SK-N-SH (cell line): Measurements from ENCODE around the gene CDH23. TPM values are rescaled to one million over a fixed set of nuclear protein-coding genes. Genes with fewer than 3 reads are reported as not detected.

ENCODE experiments used
- CTCF ChIA-PET: fragments of 300-600, 350-600 bp; formaldehyde crosslinking; extraction: SDS; loops from one replicate; lab custom pipeline; 2021; lab: Yijun Ruan, JAX
- POLR2A ChIA-PET: fragments of 350-600 bp; sonication (Branson Sonifier 250); formaldehyde crosslinking; extraction: SDS; loops from one replicate; lab custom pipeline; 2020; ENCODE audit warnings: antibody characterized with exemption, inconsistent platforms; lab: Yijun Ruan, JAX
- DNase-seq: peaks from one replicate; pipeline ENCODE4 v3.0.0; 2012
- H2AFZ ChIP-seq: fragments of 200-600 bp; sonication (generic); 2 replicates; pipeline ENCODE4 v1.8.1; 2016; ENCODE audit warnings: antibody characterized with exemption, mild to moderate bottlenecking, low read depth
- H3F3A ChIP-seq: fragments of 200-600 bp; sonication (generic); replicated peaks from 2 replicates; pipeline ENCODE3; 2016; ENCODE audit warnings: antibody characterized with exemption, mild to moderate bottlenecking; ENCODE audit not compliant: insufficient read depth
- H3K27ac ChIP-seq, 2 experiments: fragments of 200-500 bp in 1 of 2; fragments of 200-600 bp in 1 of 2; sonication (Bioruptor generic) in 1 of 2; sonication (generic), shearing (Covaris generic) in 1 of 2; 2 replicates each; pipeline versions ENCODE4 v1.5.1 to v1.6.1; 2014 to 2016; ENCODE audit warnings: low read depth in 2 of 2, inconsistent platforms in 1 of 2, low read length in 1 of 2, mild to moderate bottlenecking in 1 of 2, mixed read lengths in 1 of 2
- H3K27me3 ChIP-seq: fragments of 200-600 bp; sonication (generic), shearing (Covaris generic); 2 replicates; pipeline ENCODE4 v1.6.1; 2016; ENCODE audit warnings: mixed run types; ENCODE audit not compliant: insufficient read depth
- H3K36me3 ChIP-seq, 2 experiments: fragments of 200-500 bp in 1 of 2; fragments of 200-600 bp in 1 of 2; sonication (Bioruptor generic) in 1 of 2; sonication (generic) in 1 of 2; replicated peaks in 1 of 2; 2 replicates each; pipeline versions ENCODE3 to v1.5.1; 2014 to 2016; ENCODE audit warnings: low read length in 1 of 2, mild to moderate bottlenecking in 1 of 2; ENCODE audit not compliant: insufficient read depth in 2 of 2, control insufficient read depth in 1 of 2
- H3K4me1 ChIP-seq, 2 experiments: fragments of 200-500 bp in 1 of 2; fragments of 200-600 bp in 1 of 2; sonication (Bioruptor generic) in 1 of 2; sonication (generic), shearing (Covaris generic) in 1 of 2; 2 replicates each; pipeline versions ENCODE4 v1.5.1 to v1.6.1; 2014 to 2016; ENCODE audit warnings: low read depth in 1 of 2, low read length in 1 of 2, mixed run types in 1 of 2; ENCODE audit not compliant: insufficient read depth in 2 of 2, control insufficient read depth in 1 of 2
- H3K4me2 ChIP-seq: fragments of 200-600 bp; sonication (generic), shearing (Covaris generic); 2 replicates; pipeline ENCODE4 v1.6.1; 2017; ENCODE audit warnings: mixed run types
- H3K4me3 ChIP-seq, 2 experiments: fragments of 200-500 bp in 1 of 2; fragments of 200-600 bp in 1 of 2; sonication (Bioruptor generic) in 1 of 2; sonication (generic), shearing (Covaris generic) in 1 of 2; 2 replicates each; pipeline versions ENCODE4 v1.5.1 to v1.8.1; 2014 to 2016; ENCODE audit warnings: low read depth in 2 of 2, inconsistent platforms in 1 of 2, low read length in 1 of 2, mild to moderate bottlenecking in 1 of 2, mixed read lengths in 1 of 2, moderate library complexity in 1 of 2
- H3K79me2 ChIP-seq: fragments of 200-600 bp; sonication (generic); 2 replicates; pipeline ENCODE4 v1.8.1; 2017; ENCODE audit warnings: mild to moderate bottlenecking; ENCODE audit not compliant: insufficient read depth
- H3K9ac ChIP-seq: fragments of 200-600 bp; sonication (generic); 2 replicates; pipeline ENCODE4 v1.6.1; 2017; ENCODE audit warnings: mixed run types
- H3K9me2 ChIP-seq: fragments of 200-600 bp; sonication (generic); 2 replicates; pipeline ENCODE4 v1.6.1; 2017; ENCODE audit warnings: mixed run types
- H3K9me3 ChIP-seq: fragments of 200-600 bp; sonication (generic); 2 replicates; pipeline ENCODE4 v1.6.1; 2017; ENCODE audit warnings: mixed run types, mild to moderate bottlenecking, moderate library complexity
- H4K20me1 ChIP-seq: fragments of 200-600 bp; sonication (generic); 2 replicates; pipeline ENCODE4 v1.6.1; 2017; ENCODE audit warnings: mild to moderate bottlenecking, mixed run types; ENCODE audit not compliant: insufficient read depth
- CHD2 ChIP-seq: fragments of 150-350 bp; IDR thresholded peaks from 2 replicates; pipeline ENCODE4 v1.6.1; 2018; ENCODE audit warnings: low read length; ENCODE audit not compliant: partially characterized antibody
- CTCF ChIP-seq: fragments of 200-600 bp; sonication (generic); IDR thresholded peaks from 2 replicates; pipeline ENCODE4 v1.6.1; 2017; ENCODE audit warnings: antibody characterized with exemption, mild to moderate bottlenecking, moderate library complexity
- EZH2phosphoT487 ChIP-seq: fragments of 200-600 bp; sonication (generic); IDR thresholded peaks from 2 replicates; pipeline ENCODE4 v1.6.1; 2017; ENCODE audit warnings: low read depth, mixed run types, mild to moderate bottlenecking, antibody characterized with exemption, moderate library complexity, borderline replicate concordance
- FOSL2 ChIP-seq: IDR thresholded peaks from 2 replicates; pipeline ENCODE4 v1.4.0; 2012; ENCODE audit warnings: low read depth, mild to moderate bottlenecking, moderate library complexity, borderline replicate concordance
- FOXJ3 ChIP-seq: sonication (generic); formaldehyde crosslinking; IDR thresholded peaks from 2 replicates; pipeline ENCODE4 v1.5.1; 2020; ENCODE audit warnings: mild to moderate bottlenecking, missing genetic modification reagents
- FOXM1 ChIP-seq: IDR thresholded peaks from 2 replicates; pipeline ENCODE4 v1.4.0; 2012; ENCODE audit warnings: low read depth, mild to moderate bottlenecking
- GABPA ChIP-seq: IDR thresholded peaks from 2 replicates; pipeline ENCODE4 v1.4.0; 2012; ENCODE audit warnings: low read depth, mild to moderate bottlenecking
- GATA2 ChIP-seq: sonication (generic); formaldehyde crosslinking; IDR thresholded peaks from 2 replicates; pipeline ENCODE4 v1.5.0; 2020; ENCODE audit warnings: mild to moderate bottlenecking, missing genetic modification reagents
- JUND ChIP-seq: IDR thresholded peaks from 2 replicates; pipeline ENCODE4 v1.4.0; 2012
- MEF2A ChIP-seq: IDR thresholded peaks from 2 replicates; pipeline ENCODE4 v1.4.0; 2012; ENCODE audit warnings: low read depth, borderline replicate concordance
- MXI1 ChIP-seq: IDR thresholded peaks from 2 replicates; pipeline ENCODE4 v1.6.1; 2012; ENCODE audit warnings: mild to moderate bottlenecking, low read depth, low read length, improper control_type of control experiment
- NFIC ChIP-seq: IDR thresholded peaks from 2 replicates; pipeline ENCODE4 v1.4.0; 2012; ENCODE audit warnings: borderline replicate concordance
- POLR2AphosphoS5 ChIP-seq: IDR thresholded peaks from 2 replicates; pipeline ENCODE4 v1.6.1; 2012; ENCODE audit warnings: low read depth, low read length
- REST ChIP-seq: IDR thresholded peaks from 2 replicates; pipeline ENCODE4 v1.6.1; 2012; ENCODE audit warnings: mild to moderate bottlenecking, low read depth, low read length, moderate library complexity
- SIN3A ChIP-seq: IDR thresholded peaks from 2 replicates; pipeline ENCODE4 v1.6.1; 2012; ENCODE audit warnings: low read depth, mild to moderate bottlenecking, low read length, moderate library complexity, borderline replicate concordance
- TAF1 ChIP-seq: IDR thresholded peaks from 2 replicates; pipeline ENCODE4 v1.6.1; 2012; ENCODE audit warnings: low read depth, mild to moderate bottlenecking, low read length, moderate library complexity, borderline replicate concordance
- YY1 ChIP-seq: IDR thresholded peaks from 2 replicates; pipeline ENCODE4 v1.4.0; 2012; ENCODE audit warnings: low read depth, mild to moderate bottlenecking
- ZBTB33 ChIP-seq: IDR thresholded peaks from 2 replicates; pipeline ENCODE4 v1.4.0; 2012; ENCODE audit warnings: low read depth, borderline replicate concordance
- WGBS: methylation state at CpG from one replicate; pipeline ENCODE4 v1.1.6; 2017; ENCODE audit warnings: low lambda C conversion rate; 5-methylcytosine and 5-hydroxymethylcytosine counted together
- polyA plus RNA-seq, 3 experiments: library from polyadenylated mRNA; depleted of rRNA; stranded (reverse); fragments of >200 nt; gene quantifications; 2 replicates each; pipeline ENCODE4 v1.2.3, GENCODE V29; 2012
- TF ChIP-seq, protein P1 (sequence below): fragments of 150-350 bp; IDR thresholded peaks from 2 replicates; pipeline ENCODE4 v1.6.1; 2016; ENCODE audit warnings: mild to moderate bottlenecking, low read depth, low read length

The CDH23 gene
- polyA plus RNA-seq, 1 of the 3 experiments (the other 2 are of a cell fraction), result 0.03 TPM

DNA sequence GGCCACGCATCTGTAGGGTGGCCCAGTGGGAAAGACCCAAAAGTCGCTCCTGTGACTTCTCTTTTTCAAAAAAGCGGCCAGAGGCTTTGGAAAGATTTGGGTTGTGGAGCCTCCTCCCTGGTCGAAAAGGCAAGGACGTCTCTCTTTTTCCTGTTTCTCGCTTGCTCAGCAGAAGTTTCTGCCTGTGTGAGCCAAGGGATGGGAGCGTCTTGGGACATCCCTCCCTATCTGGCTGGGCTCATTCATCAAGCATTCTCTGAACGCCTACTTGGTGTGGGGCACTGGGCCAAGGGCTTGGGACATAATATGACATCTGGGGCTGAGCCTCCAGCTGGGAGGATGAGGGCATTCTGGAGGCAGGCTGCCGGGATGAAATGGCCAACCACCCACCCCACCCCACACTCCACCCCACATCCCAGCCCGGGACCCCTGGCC lies 201.9 kb downstream of the CDH23 start:
- no peak overlapping the region for H3K4me3 ChIP-seq
- H3K27me3 ChIP-seq, result no peaks in the 10 kb centered on the region; the same call in 1 of the 2 replicates
- H2AFZ ChIP-seq, result no peak overlapping the region
- no peaks in the 10 kb centered on the region for H3K79me2 ChIP-seq
- no peaks in the 10 kb centered on the region for H3K36me3 ChIP-seq
- TF ChIP-seq REST (no peak), POLR2AphosphoS5 (no peak), FOSL2 (no peak), EZH2phosphoT487 (no peak), MXI1 (no peak), FOXM1 (no peak), GATA2 (CRISPR knock-in tag) (no peak), YY1 (no peak), TAF1 (no peak), MEF2A (no peak), NFIC (no peak)
- TF ChIP-seq, all 33 proteins: peak for 0
- H3K9ac ChIP-seq, result no peak overlapping the region
- POLR2A ChIA-PET, result no interaction called here
- no peak for DNase-seq
- WGBS, result 73% methylated on average over 8 of the region's 10 CpGs
- no peaks in the 10 kb centered on the region; a peak in 1 of 4 replicates for H3K4me1 ChIP-seq
- CTCF ChIA-PET, result interaction anchor here (1.3 to 5.4 kb wide), 4 partner anchors 11 to 279 kb away, joined by 3 to 29 read pairs (median 10); partner anchors contain the start of gene SLC29A3
- H3K27ac ChIP-seq, result no peak overlapping the region
- H3F3A ChIP-seq, result no peaks in the 10 kb centered on the region
- H4K20me1 ChIP-seq, result no peaks in the 10 kb centered on the region
- H3K9me2 ChIP-seq, result no peaks in the 10 kb centered on the region
- H3K9me3 ChIP-seq, result no peaks in the 10 kb centered on the region
- no peak overlapping the region for H3K4me2 ChIP-seq

DNA sequence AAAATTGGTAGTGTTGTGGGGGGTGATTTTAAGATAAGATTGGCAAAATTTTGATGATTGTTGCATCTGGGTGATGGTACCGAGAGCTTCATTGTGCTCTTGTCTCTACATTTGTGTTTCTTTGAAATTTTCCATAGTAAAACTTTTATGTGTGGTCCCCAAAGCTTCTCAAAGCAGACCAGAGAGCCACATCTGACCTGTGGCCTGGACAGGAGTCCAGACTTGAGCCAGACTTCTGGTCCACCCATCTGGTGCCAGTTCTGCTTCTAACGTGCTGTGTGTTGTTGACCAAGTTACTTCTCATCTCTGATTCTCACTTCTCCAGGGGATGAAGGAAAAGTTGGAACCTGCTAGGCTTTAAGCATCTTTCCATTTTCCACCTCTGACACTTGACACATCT lies 202.8 kb downstream of the CDH23 start:
- Histone ChIP-seq H3K36me3 (no peaks in the 10 kb centered on the region), H3K4me1 (peaks cover under 1 to 1% of the 10 kb centered on the region in 2 experiments; a peak in 2 of 4 replicates), H3F3A (no peaks in the 10 kb centered on the region), H3K27me3 (no peaks in the 10 kb centered on the region), H3K27ac (no peak overlapping the region), H4K20me1 (no peaks in the 10 kb centered on the region), H3K79me2 (no peaks in the 10 kb centered on the region), H3K9me2 (no peaks in the 10 kb centered on the region), H3K9ac (no peak overlapping the region), H2AFZ (no peak overlapping the region), H3K9me3 (no peaks in the 10 kb centered on the region), H3K4me3 (no peak overlapping the region), H3K4me2 (no peak overlapping the region)
- no peak for DNase-seq
- ChIA-PET POLR2A (no interaction called here), CTCF (interaction anchor here (1.1 to 5.4 kb wide), 3 partner anchors 10 to 286 kb away, joined by 3 to 29 read pairs (median 17); no protein-coding TSS in a partner anchor)
- WGBS, result 91% methylated on average over 2 of the region's 2 CpGs
- TF ChIP-seq FOXJ3 (no peak), EZH2phosphoT487 (no peak), TAF1 (no peak), ZBTB33 (no peak), SIN3A (no peak), JUND (no peak), CHD2 (no peak), FOXM1 (no peak), NFIC (no peak), GABPA (no peak), CTCF (no peak)
- TF ChIP-seq, protein P1, sequence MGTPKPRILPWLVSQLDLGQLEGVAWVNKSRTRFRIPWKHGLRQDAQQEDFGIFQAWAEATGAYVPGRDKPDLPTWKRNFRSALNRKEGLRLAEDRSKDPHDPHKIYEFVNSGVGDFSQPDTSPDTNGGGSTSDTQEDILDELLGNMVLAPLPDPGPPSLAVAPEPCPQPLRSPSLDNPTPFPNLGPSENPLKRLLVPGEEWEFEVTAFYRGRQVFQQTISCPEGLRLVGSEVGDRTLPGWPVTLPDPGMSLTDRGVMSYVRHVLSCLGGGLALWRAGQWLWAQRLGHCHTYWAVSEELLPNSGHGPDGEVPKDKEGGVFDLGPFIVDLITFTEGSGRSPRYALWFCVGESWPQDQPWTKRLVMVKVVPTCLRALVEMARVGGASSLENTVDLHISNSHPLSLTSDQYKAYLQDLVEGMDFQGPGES, result no peak
